ENCODE data around the gene VSIG10.

GRCh38 chr12:118015944-118016343 lies 87.9 kb downstream of the VSIG10 start:
- TF ChIP-seq EZH2 (IDR thresholded peaks at IDR 0.05; ENCODE audit: low read length): no peak
- TF ChIP-seq CTCF (optimal IDR thresholded peaks at IDR 0.05 in 1 of 3, IDR thresholded peaks at IDR 0.05 in 1 of 3, conservative IDR thresholded peaks at IDR 0.05 in 1 of 3; ENCODE audit: extremely low read depth in 1 of 3, insufficient read depth in 2 of 3, low read length in 3 of 3): no peak
